ENCODE measurements around the gene PIK3C2A.

The PIK3C2A gene

GRCh38 chr11:17211286-17211685 is 3.5 kb upstream of the PIK3C2A start:
- WGBS, 2 experiments (ENCODE audit: insufficient coverage in 2 of 2), result no CpG with 5 or more reads among the region's 1 CpG
- no peak overlapping the region for H3K4me3 ChIP-seq (ENCODE audit: extremely low read depth, insufficient read depth, low read length, poor library complexity, severe bottlenecking)
- H3K27ac ChIP-seq (ENCODE audit: low read depth, low read length, severe bottlenecking), result no peak overlapping the region
- peaks cover 3% of the 10 kb centered on the region for H3K36me3 ChIP-seq (ENCODE audit: control insufficient read depth, insufficient read depth, low read length)
- H3K4me1 ChIP-seq (ENCODE audit: control insufficient read depth, insufficient read depth, low read length, poor library complexity, severe bottlenecking), result peaks cover 12% of the 10 kb centered on the region
- peaks cover 3% of the 10 kb centered on the region for H3K9me3 ChIP-seq (ENCODE audit: control insufficient read depth, low read length)

- Histone ChIP-seq H3K36me3 (ENCODE audit: control insufficient read depth, insufficient read depth, low read length) (peaks cover 14% of the 10 kb centered on the region), H3K9me3 (ENCODE audit: control insufficient read depth, low read length) (peaks cover 3% of the 10 kb centered on the region), H3K4me3 (ENCODE audit: extremely low read depth, insufficient read depth, low read length, poor library complexity, severe bottlenecking) (peak overlapping the region; percentile 94), H3K27ac (ENCODE audit: low read depth, low read length, severe bottlenecking) (peak overlapping the region; percentile 99), H3K4me1 (ENCODE audit: control insufficient read depth, insufficient read depth, low read length, poor library complexity, severe bottlenecking) (peaks cover 12% of the 10 kb centered on the region)
- WGBS, 2 experiments (ENCODE audit: insufficient coverage in 2 of 2), result 100% methylated on average over 1 of the region's 1 CpG; no CpG with 5 or more reads in 1 of the 2 experiments
These were observed 2.1 kb upstream of the PIK3C2A start for GRCh38 chr11:17209939-17210245.

GRCh38 chr11:17208257-17208999 is 642 bp upstream of the PIK3C2A start:
- Histone ChIP-seq H3K4me1 (ENCODE audit: control insufficient read depth, insufficient read depth, low read length, poor library complexity, severe bottlenecking) (peaks cover 12% of the 10 kb centered on the region), H3K4me3 (ENCODE audit: extremely low read depth, insufficient read depth, low read length, poor library complexity, severe bottlenecking) (peak overlapping the region; percentile 94), H3K27ac (ENCODE audit: low read depth, low read length, severe bottlenecking) (peak overlapping the region; percentile 99), H3K36me3 (ENCODE audit: control insufficient read depth, insufficient read depth, low read length) (peaks cover 25% of the 10 kb centered on the region), H3K9me3 (ENCODE audit: control insufficient read depth, low read length) (no peaks in the 10 kb centered on the region)
- 6 to 8% methylated on average over 3 to 4 of the region's 26 CpGs for WGBS, 2 experiments (ENCODE audit: insufficient coverage in 2 of 2)

- Histone ChIP-seq H3K36me3 (ENCODE audit: control insufficient read depth, insufficient read depth, low read length) (peaks cover 35% of the 10 kb centered on the region), H3K27ac (ENCODE audit: low read depth, low read length, severe bottlenecking) (no peak overlapping the region), H3K9me3 (ENCODE audit: control insufficient read depth, low read length) (no peaks in the 10 kb centered on the region), H3K4me3 (ENCODE audit: extremely low read depth, insufficient read depth, low read length, poor library complexity, severe bottlenecking) (peak overlapping the region; percentile 94), H3K4me1 (ENCODE audit: control insufficient read depth, insufficient read depth, low read length, poor library complexity, severe bottlenecking) (peaks cover 12% of the 10 kb centered on the region)
- WGBS, 2 experiments (ENCODE audit: insufficient coverage in 2 of 2), result 67% methylated on average over 1 of the region's 2 CpGs; no CpG with 5 or more reads in 1 of the 2 experiments
These were observed 1.3 kb downstream of the PIK3C2A start for GRCh38 chr11:17206463-17206862.

GRCh38 chr11:17197431-17197898 is 10.3 kb downstream of the PIK3C2A start:
- H3K9me3 ChIP-seq (ENCODE audit: control insufficient read depth, low read length), result no peaks in the 10 kb centered on the region
- peaks cover 68% of the 10 kb centered on the region for H3K36me3 ChIP-seq (ENCODE audit: control insufficient read depth, insufficient read depth, low read length)
- no peak overlapping the region for H3K27ac ChIP-seq (ENCODE audit: low read depth, low read length, severe bottlenecking)
- no peak overlapping the region for H3K4me3 ChIP-seq (ENCODE audit: extremely low read depth, insufficient read depth, low read length, poor library complexity, severe bottlenecking)
- no peaks in the 10 kb centered on the region for H3K4me1 ChIP-seq (ENCODE audit: control insufficient read depth, insufficient read depth, low read length, poor library complexity, severe bottlenecking)

- 83 to 93% methylated on average over 2 of the region's 2 CpGs for WGBS, 2 experiments (ENCODE audit: insufficient coverage in 2 of 2)
- H3K4me1 ChIP-seq (ENCODE audit: control insufficient read depth, insufficient read depth, low read length, poor library complexity, severe bottlenecking), result peaks cover 15% of the 10 kb centered on the region
- H3K4me3 ChIP-seq (ENCODE audit: extremely low read depth, insufficient read depth, low read length, poor library complexity, severe bottlenecking), result no peak overlapping the region
- H3K27ac ChIP-seq (ENCODE audit: low read depth, low read length, severe bottlenecking), result peak overlapping the region; percentile 47
- H3K9me3 ChIP-seq (ENCODE audit: control insufficient read depth, low read length), result no peaks in the 10 kb centered on the region
- H3K36me3 ChIP-seq (ENCODE audit: control insufficient read depth, insufficient read depth, low read length), result peaks cover 63% of the 10 kb centered on the region
These were observed 19.1 kb downstream of the PIK3C2A start for GRCh38 chr11:17188675-17189074.

- Histone ChIP-seq H3K4me1 (ENCODE audit: control insufficient read depth, insufficient read depth, low read length, poor library complexity, severe bottlenecking) (peaks cover 15% of the 10 kb centered on the region), H3K27ac (ENCODE audit: low read depth, low read length, severe bottlenecking) (peak overlapping the region; percentile 41), H3K36me3 (ENCODE audit: control insufficient read depth, insufficient read depth, low read length) (peaks cover 64% of the 10 kb centered on the region), H3K4me3 (ENCODE audit: extremely low read depth, insufficient read depth, low read length, poor library complexity, severe bottlenecking) (no peak overlapping the region), H3K9me3 (ENCODE audit: control insufficient read depth, low read length) (no peaks in the 10 kb centered on the region)
- WGBS, 2 experiments (ENCODE audit: insufficient coverage in 2 of 2), result 95 to 100% methylated on average over 2 of the region's 3 CpGs
These were observed 20.7 kb downstream of the PIK3C2A start for GRCh38 chr11:17186932-17187692.

GRCh38 chr11:17185938-17186337 is 21.8 kb downstream of the PIK3C2A start:
- 88 to 100% methylated on average over 2 of the region's 2 CpGs for WGBS, 2 experiments (ENCODE audit: insufficient coverage in 2 of 2)
- H3K4me1 ChIP-seq (ENCODE audit: control insufficient read depth, insufficient read depth, low read length, poor library complexity, severe bottlenecking), result peaks cover 15% of the 10 kb centered on the region

GRCh38 chr11:17184882-17185587 is 22.8 kb downstream of the PIK3C2A start:
- peaks cover 15% of the 10 kb centered on the region for H3K4me1 ChIP-seq (ENCODE audit: control insufficient read depth, insufficient read depth, low read length, poor library complexity, severe bottlenecking)
- WGBS, 2 experiments (ENCODE audit: insufficient coverage in 2 of 2), result no CpG with 5 or more reads among the region's 2 CpGs
- H3K36me3 ChIP-seq (ENCODE audit: control insufficient read depth, insufficient read depth, low read length), result peaks cover 65% of the 10 kb centered on the region
- H3K9me3 ChIP-seq (ENCODE audit: control insufficient read depth, low read length), result no peaks in the 10 kb centered on the region
- no peak overlapping the region for H3K27ac ChIP-seq (ENCODE audit: low read depth, low read length, severe bottlenecking)
- no peak overlapping the region for H3K4me3 ChIP-seq (ENCODE audit: extremely low read depth, insufficient read depth, low read length, poor library complexity, severe bottlenecking)

More at GRCh38 chr11:17185938-17186337, 21.8 kb downstream of the PIK3C2A start:
- H3K4me3 ChIP-seq (ENCODE audit: extremely low read depth, insufficient read depth, low read length, poor library complexity, severe bottlenecking), result no peak overlapping the region
- no peak overlapping the region for H3K27ac ChIP-seq (ENCODE audit: low read depth, low read length, severe bottlenecking)
- peaks cover 59% of the 10 kb centered on the region for H3K36me3 ChIP-seq (ENCODE audit: control insufficient read depth, insufficient read depth, low read length)
- H3K9me3 ChIP-seq (ENCODE audit: control insufficient read depth, low read length), result no peaks in the 10 kb centered on the region

GRCh38 chr11:17183836-17184235 is 23.9 kb downstream of the PIK3C2A start:
- H3K9me3 ChIP-seq (ENCODE audit: control insufficient read depth, low read length), result no peaks in the 10 kb centered on the region
- H3K4me3 ChIP-seq (ENCODE audit: extremely low read depth, insufficient read depth, low read length, poor library complexity, severe bottlenecking), result no peak overlapping the region
- peaks cover 62% of the 10 kb centered on the region for H3K36me3 ChIP-seq (ENCODE audit: control insufficient read depth, insufficient read depth, low read length)
- no CpG with 5 or more reads among the region's 1 CpG for WGBS, 2 experiments (ENCODE audit: insufficient coverage in 2 of 2)
- peaks cover 15% of the 10 kb centered on the region for H3K4me1 ChIP-seq (ENCODE audit: control insufficient read depth, insufficient read depth, low read length, poor library complexity, severe bottlenecking)
- no peak overlapping the region for H3K27ac ChIP-seq (ENCODE audit: low read depth, low read length, severe bottlenecking)
